Ishikawa (cell line): ENCODE results near the gene LHPP.

Experiments used
- CEBPB ChIP-seq: IDR thresholded peaks from 2 replicates; pipeline ENCODE4 v1.6.1; 2012
- CREB1 ChIP-seq: IDR thresholded peaks from 2 replicates; pipeline ENCODE4 v1.6.1; 2012; ENCODE audit warnings: low read depth
- EGR1 ChIP-seq: IDR thresholded peaks from 2 replicates; pipeline ENCODE4 v1.6.1; 2012
- EP300 ChIP-seq: IDR thresholded peaks from 2 replicates; pipeline ENCODE4 v1.6.1; 2012; ENCODE audit warnings: borderline replicate concordance
- FOXM1 ChIP-seq: IDR thresholded peaks from 2 replicates; pipeline ENCODE4 v1.6.1; 2012; ENCODE audit warnings: low read depth, borderline replicate concordance
- MAX ChIP-seq: IDR thresholded peaks from 2 replicates; pipeline ENCODE4 v1.6.1; 2012
- NFIC ChIP-seq: IDR thresholded peaks from 2 replicates; pipeline ENCODE4 v1.6.1; 2012
- RAD21 ChIP-seq: IDR thresholded peaks from 2 replicates; pipeline ENCODE4 v1.6.1; 2012; ENCODE audit warnings: low read depth
- REST ChIP-seq: IDR thresholded peaks from 2 replicates; pipeline ENCODE4 v1.6.1; 2012; ENCODE audit warnings: low read depth, mild to moderate bottlenecking
- TAF1 ChIP-seq: IDR thresholded peaks from 2 replicates; pipeline ENCODE4 v1.6.1; 2012; ENCODE audit warnings: low read depth, mild to moderate bottlenecking
- TCF12 ChIP-seq: IDR thresholded peaks from 2 replicates; pipeline ENCODE4 v1.6.1; 2012; ENCODE audit warnings: low read depth
- TEAD4 ChIP-seq: IDR thresholded peaks from 2 replicates; pipeline ENCODE4 v1.6.1; 2012
- USF1 ChIP-seq: IDR thresholded peaks from 2 replicates; pipeline ENCODE4 v1.6.1; 2012
- YY1 ChIP-seq: IDR thresholded peaks from 2 replicates; pipeline ENCODE4 v1.6.1; 2012; ENCODE audit warnings: low read depth
- ZBTB7A ChIP-seq: IDR thresholded peaks from 2 replicates; pipeline ENCODE4 v1.6.1; 2012; ENCODE audit warnings: low read depth

Gene LHPP

GRCh38 chr10:124590216-124591122 is 128.8 kb downstream of the LHPP start:
- TF ChIP-seq USF1 (no peak), NFIC (no peak), TEAD4 (no peak), FOXM1 (no peak), RAD21 (no peak), CEBPB (no peak), EP300 (no peak), MAX (no peak), CREB1 (no peak), EGR1 (no peak), TCF12 (no peak), TAF1 (no peak), REST (no peak), ZBTB7A (no peak), YY1 (no peak)

- TF ChIP-seq FOXM1 (no peak), EP300 (no peak), RAD21 (no peak), TAF1 (no peak), NFIC (no peak), TEAD4 (no peak), USF1 (no peak), REST (no peak), ZBTB7A (no peak), CREB1 (no peak), MAX (no peak), EGR1 (no peak), CEBPB (no peak), YY1 (no peak), TCF12 (no peak)
These were observed 129.5 kb downstream of the LHPP start for GRCh38 chr10:124591123-124591495.

GRCh38 chr10:124592101-124592500 is 130.5 kb downstream of the LHPP start:
- TF ChIP-seq EGR1 (no peak), CEBPB (no peak), REST (no peak), CREB1 (no peak), TEAD4 (no peak), USF1 (no peak), RAD21 (no peak), NFIC (no peak), MAX (no peak), FOXM1 (no peak), TAF1 (no peak), TCF12 (no peak)
